Type B pancreatic cell (in vitro differentiated cells): Measurements from ENCODE around the gene SARS1. TPM values are rescaled to one million over a fixed set of nuclear protein-coding genes. Genes with fewer than 3 reads are reported as not detected.

Experiments
- DNase-seq: peaks from one replicate; pipeline ENCODE4 v3.0.0; 2021; ENCODE audit warnings: mixed read lengths; ENCODE audit not compliant: unreplicated experiment; ENCODE audit errors: extremely low spot score
- H3K27ac Mint-ChIP-seq: 2 replicates; pipeline ENCODE4 v1.8.0; 2021; ENCODE audit warnings: mild to moderate bottlenecking, mixed read lengths
- H3K27me3 Mint-ChIP-seq: 2 replicates; pipeline ENCODE4 v1.8.0; 2021; ENCODE audit warnings: mixed read lengths
- H3K36me3 Mint-ChIP-seq: 2 replicates; pipeline ENCODE4 v1.8.0; 2021; ENCODE audit warnings: mixed read lengths
- H3K4me1 Mint-ChIP-seq: one replicate; pipeline ENCODE4 v1.8.0; 2021; ENCODE audit warnings: mixed read lengths; ENCODE audit not compliant: unreplicated experiment
- H3K4me3 Mint-ChIP-seq: 2 replicates; pipeline ENCODE4 v1.8.0; 2021; ENCODE audit warnings: mild to moderate bottlenecking, mixed read lengths
- H3K9me3 Mint-ChIP-seq: 2 replicates; pipeline ENCODE4 v1.8.0; 2021; ENCODE audit warnings: mixed read lengths
- total RNA-seq: library from RNA; stranded (reverse); gene quantifications from 2 replicates; pipeline ENCODE4 v1.2.1, GENCODE V29; 2021; ENCODE audit warnings: low replicate concordance
- TF ChIP-seq, protein P1 (sequence below): fragments of 200-600 bp; sonication (generic); conservative IDR thresholded peaks from 2 replicates; pipeline ENCODE4 v1.5.0; 2021; ENCODE audit warnings: antibody characterized with exemption, mild to moderate bottlenecking

The SARS1 gene
- total RNA-seq, 1 donor from 2014 or later, result 136 TPM

DNA sequence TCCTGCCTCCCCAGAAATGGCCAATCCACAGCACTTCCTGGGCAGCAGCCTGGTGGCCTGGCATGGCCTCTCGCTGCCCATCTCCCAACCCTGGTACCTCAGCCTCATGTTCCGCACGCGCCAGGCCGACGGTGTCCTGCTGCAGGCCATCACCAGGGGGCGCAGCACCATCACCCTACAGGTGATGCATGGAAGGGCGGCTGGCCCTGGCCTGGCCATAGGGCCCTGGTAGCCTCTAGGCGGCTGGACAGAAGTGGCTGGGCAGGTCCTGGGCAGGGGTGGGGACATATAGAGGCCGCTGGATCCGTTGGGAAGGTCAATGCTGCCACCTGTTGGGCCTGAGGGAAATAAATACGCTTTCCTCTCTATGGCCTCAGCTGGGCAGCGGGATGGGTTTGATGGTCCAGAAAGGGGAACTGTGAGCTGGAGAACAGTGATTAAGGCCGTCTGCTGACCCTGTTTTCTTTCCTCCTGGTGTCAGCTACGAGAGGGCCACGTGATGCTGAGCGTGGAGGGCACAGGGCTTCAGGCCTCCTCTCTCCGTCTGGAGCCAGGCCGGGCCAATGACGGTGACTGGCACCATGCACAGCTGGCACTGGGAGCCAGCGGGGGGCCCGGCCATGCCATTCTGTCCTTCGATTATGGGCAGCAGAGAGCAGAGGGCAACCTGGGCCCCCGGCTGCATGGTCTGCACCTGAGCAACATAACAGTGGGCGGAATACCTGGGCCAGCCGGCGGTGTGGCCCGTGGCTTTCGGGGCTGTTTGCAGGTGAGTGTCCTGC is 50.1 kb downstream of the SARS1 start:
- Mint-ChIP-seq H3K4me1 (peaks cover 9% of the 10 kb centered on the region), H3K4me3 (no peak overlapping the region), H3K36me3 (peaks cover 3% of the 10 kb centered on the region), H3K27me3 (no peaks in the 10 kb centered on the region), H3K27ac (peak overlapping the region; percentile 70), H3K9me3 (no peaks in the 10 kb centered on the region)
- TF ChIP-seq, protein P1, sequence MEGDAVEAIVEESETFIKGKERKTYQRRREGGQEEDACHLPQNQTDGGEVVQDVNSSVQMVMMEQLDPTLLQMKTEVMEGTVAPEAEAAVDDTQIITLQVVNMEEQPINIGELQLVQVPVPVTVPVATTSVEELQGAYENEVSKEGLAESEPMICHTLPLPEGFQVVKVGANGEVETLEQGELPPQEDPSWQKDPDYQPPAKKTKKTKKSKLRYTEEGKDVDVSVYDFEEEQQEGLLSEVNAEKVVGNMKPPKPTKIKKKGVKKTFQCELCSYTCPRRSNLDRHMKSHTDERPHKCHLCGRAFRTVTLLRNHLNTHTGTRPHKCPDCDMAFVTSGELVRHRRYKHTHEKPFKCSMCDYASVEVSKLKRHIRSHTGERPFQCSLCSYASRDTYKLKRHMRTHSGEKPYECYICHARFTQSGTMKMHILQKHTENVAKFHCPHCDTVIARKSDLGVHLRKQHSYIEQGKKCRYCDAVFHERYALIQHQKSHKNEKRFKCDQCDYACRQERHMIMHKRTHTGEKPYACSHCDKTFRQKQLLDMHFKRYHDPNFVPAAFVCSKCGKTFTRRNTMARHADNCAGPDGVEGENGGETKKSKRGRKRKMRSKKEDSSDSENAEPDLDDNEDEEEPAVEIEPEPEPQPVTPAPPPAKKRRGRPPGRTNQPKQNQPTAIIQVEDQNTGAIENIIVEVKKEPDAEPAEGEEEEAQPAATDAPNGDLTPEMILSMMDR, result peak; percentile 100
- DNase-seq, result peak; percentile 91

DNA sequence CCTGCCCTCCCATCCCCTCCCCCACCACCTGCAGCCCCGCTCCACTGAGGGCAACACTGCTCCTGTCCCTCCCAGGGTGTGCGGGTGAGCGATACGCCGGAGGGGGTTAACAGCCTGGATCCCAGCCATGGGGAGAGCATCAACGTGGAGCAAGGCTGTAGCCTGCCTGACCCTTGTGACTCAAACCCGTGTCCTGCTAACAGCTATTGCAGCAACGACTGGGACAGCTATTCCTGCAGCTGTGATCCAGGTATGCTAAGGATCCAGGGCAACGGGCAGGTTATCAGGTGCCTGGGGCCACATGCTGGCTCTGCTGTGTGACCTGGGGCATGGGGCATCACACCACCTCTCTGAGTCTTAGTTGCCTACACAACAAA is 50.6 kb downstream of the SARS1 start:
- Mint-ChIP-seq H3K4me3 (no peak overlapping the region), H3K27ac (no peak overlapping the region), H3K36me3 (peaks cover 3% of the 10 kb centered on the region), H3K27me3 (no peaks in the 10 kb centered on the region), H3K4me1 (peaks cover 9% of the 10 kb centered on the region), H3K9me3 (no peaks in the 10 kb centered on the region)
- DNase-seq, result no peak
- TF ChIP-seq, protein P1, result no peak

DNA sequence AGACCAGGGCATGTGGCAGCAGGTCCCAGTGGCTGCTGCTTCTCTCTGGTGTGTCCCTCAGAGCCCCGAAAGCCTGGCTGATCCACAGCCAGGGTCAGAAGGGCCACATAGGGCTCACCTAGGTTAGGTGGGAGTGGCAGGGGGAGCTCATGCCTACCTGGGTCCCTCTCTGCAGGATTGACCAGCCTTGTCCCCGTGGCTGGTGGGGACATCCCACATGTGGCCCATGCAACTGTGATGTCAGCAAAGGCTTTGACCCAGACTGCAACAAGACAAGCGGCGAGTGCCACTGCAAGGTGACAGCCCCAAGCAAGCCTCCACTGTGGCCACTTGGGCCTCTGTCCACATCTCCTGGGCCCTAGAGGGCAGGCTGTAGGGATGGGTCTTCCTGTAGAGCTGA is 51.3 kb downstream of the SARS1 start:
- Mint-ChIP-seq H3K27ac (no peak overlapping the region), H3K36me3 (peaks cover 3% of the 10 kb centered on the region), H3K9me3 (no peaks in the 10 kb centered on the region)

DNA sequence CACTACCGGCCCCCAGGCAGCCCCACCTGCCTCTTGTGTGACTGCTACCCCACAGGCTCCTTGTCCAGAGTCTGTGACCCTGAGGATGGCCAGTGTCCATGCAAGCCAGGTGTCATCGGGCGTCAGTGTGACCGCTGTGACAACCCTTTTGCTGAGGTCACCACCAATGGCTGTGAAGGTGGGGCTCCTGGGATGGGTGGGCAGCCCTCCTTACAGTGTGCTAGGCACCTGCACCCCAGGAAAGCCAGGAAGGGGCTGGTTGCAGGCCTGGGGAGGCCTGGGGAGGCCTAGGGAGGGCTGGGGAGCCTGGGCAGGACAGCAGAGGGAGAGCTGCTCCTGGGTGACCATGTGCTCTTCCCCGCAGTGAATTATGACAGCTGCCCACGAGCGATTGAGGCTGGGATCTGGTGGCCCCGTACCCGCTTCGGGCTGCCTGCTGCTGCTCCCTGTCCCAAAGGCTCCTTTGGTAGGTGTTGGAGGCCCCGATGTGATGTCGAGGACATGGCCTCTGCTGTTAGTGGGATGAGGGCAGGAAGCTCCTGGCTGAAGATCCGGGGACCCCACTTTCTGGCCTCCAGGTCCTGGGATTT is 52.1 kb downstream of the SARS1 start:
- peaks cover 3% of the 10 kb centered on the region for H3K36me3 Mint-ChIP-seq
- H3K4me3 Mint-ChIP-seq, result no peak overlapping the region
- H3K4me1 Mint-ChIP-seq, result peaks cover 6% of the 10 kb centered on the region
- no peak overlapping the region for H3K27ac Mint-ChIP-seq
- no peak for DNase-seq
- no peaks in the 10 kb centered on the region for H3K9me3 Mint-ChIP-seq
- TF ChIP-seq, protein P1, result no peak
- no peaks in the 10 kb centered on the region for H3K27me3 Mint-ChIP-seq

More for the DNA sequence above, 51.3 kb downstream of the SARS1 start:
- Mint-ChIP-seq H3K27me3 (no peaks in the 10 kb centered on the region), H3K4me1 (peaks cover 6% of the 10 kb centered on the region), H3K4me3 (no peak overlapping the region)
- DNase-seq, result no peak
- TF ChIP-seq, protein P1, result no peak

DNA sequence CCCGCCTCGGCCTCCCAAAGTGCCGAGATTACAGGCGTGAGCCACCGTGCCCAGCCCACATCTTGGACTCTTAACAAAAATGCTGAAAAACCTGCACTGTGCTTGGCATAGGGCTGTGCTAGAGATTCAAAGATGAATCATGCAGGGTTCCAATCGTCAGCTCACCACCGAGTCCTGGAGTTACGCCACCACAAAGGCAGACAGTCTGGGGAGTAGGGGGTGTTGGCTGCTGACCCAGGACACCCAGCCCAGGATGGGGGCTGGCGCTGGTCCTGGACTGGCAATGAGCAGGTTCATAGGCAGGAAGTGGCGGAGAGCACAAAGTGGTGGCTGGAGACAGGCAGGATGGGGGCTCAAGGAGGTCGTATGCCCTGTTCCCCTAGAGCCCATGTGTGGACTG is 53.2 kb downstream of the SARS1 start:
- Mint-ChIP-seq H3K9me3 (no peaks in the 10 kb centered on the region), H3K27ac (peak overlapping the region; percentile 73), H3K4me3 (no peak overlapping the region), H3K36me3 (peaks cover 3% of the 10 kb centered on the region), H3K27me3 (no peaks in the 10 kb centered on the region), H3K4me1 (peaks cover 6% of the 10 kb centered on the region)
- no peak for DNase-seq
- TF ChIP-seq, protein P1, result no peak
